OCI-LY3 (cell line): ENCODE data around the gene RARRES2.
"Not testable (repeated sequence)": the region's sequence is repeated elsewhere in the genome, so short reads cannot be mapped to it uniquely, and the experiment has no call there.

Experiments
- H2AFZ ChIP-seq: fragments of 200-600, 300-600 bp; shearing (Covaris generic); 2 replicates; pipeline ENCODE4 v1.6.0; 2014; ENCODE audit warnings: antibody characterized with exemption, low read depth, low read length
- H3K27ac ChIP-seq: fragments of 200-600, 300-600 bp; sonication (generic); 2 replicates; pipeline ENCODE4 v1.5.1; 2014; ENCODE audit warnings: mild to moderate bottlenecking, low read length, moderate library complexity, mixed read lengths
- H3K27me3 ChIP-seq: fragments of 200-600, 300-600 bp; sonication (generic); 2 replicates; pipeline ENCODE4 v1.6.1; 2014; ENCODE audit warnings: low read depth, low read length, mixed read lengths
- H3K36me3 ChIP-seq: fragments of 200-600, 300-600 bp; sonication (generic); replicated peaks from 2 replicates; pipeline ENCODE3; 2014; ENCODE audit warnings: low read depth, low read length, mixed read lengths
- H3K4me1 ChIP-seq: fragments of 300-600, 200-600 bp; sonication (generic); 2 replicates; pipeline ENCODE4 v1.6.1; 2014; ENCODE audit warnings: low read length, mixed read lengths
- H3K4me2 ChIP-seq: fragments of 200-600, 300-600 bp; sonication (generic); 2 replicates; pipeline ENCODE4 v1.6.1; 2014; ENCODE audit warnings: low read length, mixed read lengths
- H3K4me3 ChIP-seq: fragments of 300-600, 200-600 bp; sonication (generic); 2 replicates; pipeline ENCODE4 v1.5.1; 2014; ENCODE audit warnings: antibody characterized with exemption, mild to moderate bottlenecking, low read length, moderate library complexity
- H3K79me2 ChIP-seq: fragments of 300-600, 200-600 bp; shearing (Covaris generic); 2 replicates; pipeline ENCODE4 v1.6.1; 2014; ENCODE audit warnings: mild to moderate bottlenecking, low read length, mixed read lengths
- H3K9ac ChIP-seq: fragments of 300-600, 200-600 bp; shearing (Covaris generic); 2 replicates; pipeline ENCODE4 v1.6.0; 2014; ENCODE audit warnings: mild to moderate bottlenecking, low read length, moderate library complexity
- H3K9me3 ChIP-seq: fragments of 200-600, 300-600 bp; shearing (Covaris generic); 2 replicates; pipeline ENCODE4 v1.6.1; 2014; ENCODE audit warnings: low read length, mixed read lengths; ENCODE audit not compliant: insufficient read depth
- H4K20me1 ChIP-seq: fragments of 200-600, 300-600 bp; sonication (generic); 2 replicates; pipeline ENCODE4 v1.6.1; 2016; ENCODE audit warnings: low read length, mixed read lengths; ENCODE audit not compliant: insufficient read depth
- EZH2phosphoT487 ChIP-seq: fragments of 200-600 bp; shearing (Covaris generic); IDR thresholded peaks from 2 replicates; pipeline ENCODE4 v1.6.1; 2018; ENCODE audit warnings: antibody characterized with exemption, mixed run types, low read depth
- TF ChIP-seq, protein P1 (sequence below): fragments of 200-600, 300-600 bp; sonication (generic); IDR thresholded peaks from 2 replicates; pipeline ENCODE4 v1.5.1; 2014; ENCODE audit warnings: antibody characterized with exemption, low read length, low read depth

Gene RARRES2

GRCh38 chr7:150313870-150314269 is 27.6 kb downstream of the RARRES2 start:
- Histone ChIP-seq H3K36me3 (peaks cover 10% of the 10 kb centered on the region), H3K79me2 (no peaks in the 10 kb centered on the region), H3K4me3 (no peak overlapping the region), H3K4me2 (no peak overlapping the region), H3K27me3 (no peaks in the 10 kb centered on the region), H4K20me1 (no peaks in the 10 kb centered on the region), H2AFZ (no peak overlapping the region), H3K27ac (no peak overlapping the region), H3K4me1 (peaks cover 20% of the 10 kb centered on the region), H3K9ac (no peak overlapping the region), H3K9me3 (no peaks in the 10 kb centered on the region)
- TF ChIP-seq, protein P1, sequence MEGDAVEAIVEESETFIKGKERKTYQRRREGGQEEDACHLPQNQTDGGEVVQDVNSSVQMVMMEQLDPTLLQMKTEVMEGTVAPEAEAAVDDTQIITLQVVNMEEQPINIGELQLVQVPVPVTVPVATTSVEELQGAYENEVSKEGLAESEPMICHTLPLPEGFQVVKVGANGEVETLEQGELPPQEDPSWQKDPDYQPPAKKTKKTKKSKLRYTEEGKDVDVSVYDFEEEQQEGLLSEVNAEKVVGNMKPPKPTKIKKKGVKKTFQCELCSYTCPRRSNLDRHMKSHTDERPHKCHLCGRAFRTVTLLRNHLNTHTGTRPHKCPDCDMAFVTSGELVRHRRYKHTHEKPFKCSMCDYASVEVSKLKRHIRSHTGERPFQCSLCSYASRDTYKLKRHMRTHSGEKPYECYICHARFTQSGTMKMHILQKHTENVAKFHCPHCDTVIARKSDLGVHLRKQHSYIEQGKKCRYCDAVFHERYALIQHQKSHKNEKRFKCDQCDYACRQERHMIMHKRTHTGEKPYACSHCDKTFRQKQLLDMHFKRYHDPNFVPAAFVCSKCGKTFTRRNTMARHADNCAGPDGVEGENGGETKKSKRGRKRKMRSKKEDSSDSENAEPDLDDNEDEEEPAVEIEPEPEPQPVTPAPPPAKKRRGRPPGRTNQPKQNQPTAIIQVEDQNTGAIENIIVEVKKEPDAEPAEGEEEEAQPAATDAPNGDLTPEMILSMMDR, result no peak
- TF ChIP-seq EZH2phosphoT487, result no peak

DNA sequence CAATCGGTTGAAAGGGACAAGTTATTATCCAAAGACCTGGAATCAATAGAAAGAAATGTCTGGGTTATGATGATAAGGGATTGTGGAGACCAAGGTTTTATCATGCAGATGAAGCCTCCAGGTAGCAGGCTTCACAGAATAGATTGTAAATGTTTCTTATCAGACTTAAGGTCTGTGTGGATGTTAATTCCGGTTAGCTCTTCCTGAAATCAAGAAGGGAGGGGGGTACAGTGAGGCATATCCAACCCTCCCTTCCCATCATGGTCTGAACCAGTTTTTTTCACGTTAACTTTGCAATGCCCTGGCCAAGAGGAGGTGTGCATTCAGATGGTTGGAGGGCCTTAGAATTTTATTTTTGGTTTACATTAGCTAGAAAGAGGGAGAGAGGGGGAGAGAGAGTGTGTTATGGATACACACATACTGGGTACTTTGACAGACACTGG is 28.0 kb downstream of the RARRES2 start:
- no peaks in the 10 kb centered on the region for H3K79me2 ChIP-seq
- no peaks in the 10 kb centered on the region for H4K20me1 ChIP-seq
- no peak overlapping the region for H3K27ac ChIP-seq
- no peak overlapping the region for H3K4me2 ChIP-seq
- H2AFZ ChIP-seq, result no peak overlapping the region
- no peak for TF ChIP-seq EZH2phosphoT487
- TF ChIP-seq, protein P1, result no peak
- H3K4me1 ChIP-seq, result peaks cover 15% of the 10 kb centered on the region
- H3K9ac ChIP-seq, result no peak overlapping the region
- peaks cover 10% of the 10 kb centered on the region for H3K36me3 ChIP-seq
- no peak overlapping the region for H3K4me3 ChIP-seq
- no peaks in the 10 kb centered on the region for H3K27me3 ChIP-seq
- no peaks in the 10 kb centered on the region for H3K9me3 ChIP-seq

DNA sequence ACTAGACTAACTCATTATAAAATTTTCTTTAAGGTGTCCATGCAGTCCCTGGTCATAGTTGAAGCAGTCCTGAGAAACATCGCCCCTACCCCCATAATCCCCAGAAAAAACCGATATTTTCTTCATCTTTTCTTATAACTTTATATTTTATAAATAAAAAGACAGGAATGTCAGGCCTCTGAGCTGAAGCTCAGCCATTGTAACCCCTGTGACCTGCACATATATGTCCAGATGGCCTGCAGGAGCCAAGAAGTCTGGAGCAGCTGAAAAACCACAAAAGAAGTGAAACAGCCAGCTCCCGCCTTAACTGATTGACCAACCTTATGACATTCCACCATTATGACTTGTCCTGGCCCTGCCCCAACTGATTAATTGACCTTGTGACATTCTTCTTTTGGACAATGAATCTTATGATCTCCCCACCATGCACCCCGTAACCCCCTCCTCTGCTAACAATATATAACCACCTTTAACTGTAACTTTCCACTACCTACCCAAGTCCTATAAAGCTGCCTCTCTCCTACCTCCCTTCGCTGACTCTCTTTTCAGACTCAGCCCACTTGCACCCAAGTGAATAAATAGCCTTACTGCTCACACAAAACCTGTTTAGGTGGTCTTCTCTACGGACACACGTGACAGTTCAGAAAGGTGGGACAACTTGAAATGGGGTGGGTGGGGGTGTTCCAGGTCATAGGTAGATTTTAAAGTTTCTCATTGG is 28.6 kb downstream of the RARRES2 start:
- not testable (repeated sequence) for H3K36me3 ChIP-seq, H3K27ac ChIP-seq, H3K4me3 ChIP-seq, H3K9ac ChIP-seq, H4K20me1 ChIP-seq, H2AFZ ChIP-seq, H3K4me2 ChIP-seq, H3K79me2 ChIP-seq, H3K27me3 ChIP-seq, H3K9me3 ChIP-seq
- peaks cover 12% of the 10 kb centered on the region for H3K4me1 ChIP-seq

- Histone ChIP-seq H3K36me3 (no peaks in the 10 kb centered on the region), H2AFZ (no peak overlapping the region), H3K4me2 (no peak overlapping the region)
Measured at GRCh38 chr7:150311711-150312110, 29.7 kb downstream of the RARRES2 start.

More at GRCh38 chr7:150311711-150312110, 29.7 kb downstream of the RARRES2 start:
- H3K79me2 ChIP-seq, result no peaks in the 10 kb centered on the region
- peaks cover 12% of the 10 kb centered on the region for H3K4me1 ChIP-seq
- H4K20me1 ChIP-seq, result no peaks in the 10 kb centered on the region
- no peak overlapping the region for H3K9ac ChIP-seq
- H3K9me3 ChIP-seq, result no peaks in the 10 kb centered on the region
- no peak overlapping the region for H3K27ac ChIP-seq
- no peaks in the 10 kb centered on the region for H3K27me3 ChIP-seq
- TF ChIP-seq EZH2phosphoT487, result no peak
- TF ChIP-seq, protein P1, result no peak
- H3K4me3 ChIP-seq, result no peak overlapping the region
